ENCODE measurements around the gene ARHGEF26. TPM values are rescaled to one million over a fixed set of nuclear protein-coding genes. Genes with fewer than 3 reads are reported as not detected.

The ARHGEF26 gene
- total RNA-seq, 1 experiment from 2014 or later = 20.8 TPM

DNA sequence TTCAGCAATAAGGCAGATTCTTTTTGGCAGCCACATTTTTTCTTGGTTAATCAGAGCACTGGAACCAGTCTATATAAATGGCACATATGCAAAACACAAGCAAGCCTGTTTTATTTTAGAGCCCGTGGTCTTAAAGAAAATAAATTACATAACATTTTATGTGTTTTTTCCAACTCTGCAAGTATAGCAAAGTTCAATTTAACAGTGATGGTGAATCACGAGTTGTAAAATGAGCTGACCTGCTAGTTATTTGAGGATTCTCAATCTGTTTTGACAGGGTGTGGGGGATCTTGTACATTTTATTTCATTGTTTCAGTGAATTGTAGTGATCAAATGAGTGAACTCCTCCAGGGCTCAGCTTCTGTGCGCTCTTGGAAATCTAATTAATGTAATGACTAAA is 2.7 kb downstream of the ARHGEF26 start:
- no peaks in the 10 kb centered on the region for H3K27me3 Mint-ChIP-seq (ENCODE audit: insufficient read depth, unreplicated experiment)
- no peak overlapping the region for H3K27ac Mint-ChIP-seq (ENCODE audit: unreplicated experiment)
- no peaks in the 10 kb centered on the region for H3K9me3 ChIP-seq
- TF ChIP-seq, protein P1, sequence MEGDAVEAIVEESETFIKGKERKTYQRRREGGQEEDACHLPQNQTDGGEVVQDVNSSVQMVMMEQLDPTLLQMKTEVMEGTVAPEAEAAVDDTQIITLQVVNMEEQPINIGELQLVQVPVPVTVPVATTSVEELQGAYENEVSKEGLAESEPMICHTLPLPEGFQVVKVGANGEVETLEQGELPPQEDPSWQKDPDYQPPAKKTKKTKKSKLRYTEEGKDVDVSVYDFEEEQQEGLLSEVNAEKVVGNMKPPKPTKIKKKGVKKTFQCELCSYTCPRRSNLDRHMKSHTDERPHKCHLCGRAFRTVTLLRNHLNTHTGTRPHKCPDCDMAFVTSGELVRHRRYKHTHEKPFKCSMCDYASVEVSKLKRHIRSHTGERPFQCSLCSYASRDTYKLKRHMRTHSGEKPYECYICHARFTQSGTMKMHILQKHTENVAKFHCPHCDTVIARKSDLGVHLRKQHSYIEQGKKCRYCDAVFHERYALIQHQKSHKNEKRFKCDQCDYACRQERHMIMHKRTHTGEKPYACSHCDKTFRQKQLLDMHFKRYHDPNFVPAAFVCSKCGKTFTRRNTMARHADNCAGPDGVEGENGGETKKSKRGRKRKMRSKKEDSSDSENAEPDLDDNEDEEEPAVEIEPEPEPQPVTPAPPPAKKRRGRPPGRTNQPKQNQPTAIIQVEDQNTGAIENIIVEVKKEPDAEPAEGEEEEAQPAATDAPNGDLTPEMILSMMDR (IDR thresholded peaks at IDR 0.05; ENCODE audit: insufficient read depth in 1 of 2, low read depth in 1 of 2, low read length in 1 of 2, severe bottlenecking in 1 of 2, unreplicated experiment in 1 of 2) = no peak
- peaks cover 35% of the 10 kb centered on the region for H3K4me1 Mint-ChIP-seq (ENCODE audit: low read depth, unreplicated experiment)
- peaks cover 35% of the 10 kb centered on the region for H3K4me1 ChIP-seq
- no peaks in the 10 kb centered on the region for H3K27me3 ChIP-seq (replicated peaks; ENCODE audit: control insufficient read depth, insufficient read depth, low read length)
- intact Hi-C loops (cut with micrococcal nuclease; ENCODE audit: unreplicated experiment) = no loop called here
- ChIA-PET CTCF (no interaction called here), POLR2A (no interaction called here)
- H3K9me3 Mint-ChIP-seq (ENCODE audit: unreplicated experiment) = no peaks in the 10 kb centered on the region
- H3K4me3 Mint-ChIP-seq (ENCODE audit: unreplicated experiment) = peak overlapping the region; percentile 74
- no peak for DNase-seq
- H3K36me3 ChIP-seq (ENCODE audit: control insufficient read depth, insufficient read depth, low read length) = peaks cover 4% of the 10 kb centered on the region
- BruUV-seq (replicated peaks) = no TSS peak
- peaks cover 11% of the 10 kb centered on the region for H3K36me3 Mint-ChIP-seq (ENCODE audit: insufficient read depth, unreplicated experiment)
- H3K4me3 ChIP-seq (ENCODE audit: low read depth, low read length) = peak overlapping the region; percentile 78

DNA sequence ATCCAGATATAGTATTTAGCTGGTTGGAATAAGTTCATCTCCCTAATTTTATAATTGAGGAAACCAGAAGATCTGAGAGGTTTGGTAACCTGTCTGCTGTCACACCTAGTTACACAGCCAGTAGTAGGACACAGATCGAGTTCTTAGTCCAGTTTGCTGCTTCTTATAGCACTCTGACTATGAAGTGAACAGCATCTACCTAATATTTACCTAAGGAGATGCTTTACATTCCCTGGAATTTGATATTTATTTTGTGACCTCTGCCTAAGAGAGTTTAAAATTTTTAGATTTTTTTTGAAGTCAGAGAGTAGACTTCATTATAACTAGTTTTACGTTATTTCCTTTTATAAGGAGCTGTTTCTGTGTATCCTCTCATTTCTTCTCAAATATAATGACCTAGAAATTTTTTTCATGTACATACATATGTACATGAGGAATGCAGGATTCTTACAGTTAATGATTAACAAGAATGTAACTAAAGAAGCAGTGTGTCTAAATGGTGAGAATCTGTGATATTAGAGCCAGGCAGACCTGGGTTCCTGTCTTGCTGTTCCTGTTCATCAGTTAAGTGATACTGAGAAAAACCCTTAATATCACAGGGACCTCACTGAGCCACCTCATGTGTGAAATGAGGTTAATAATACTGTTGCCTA is 4.3 kb downstream of the ARHGEF26 start:
- CTCF ChIA-PET = interaction anchor here (1.3 kb wide), 1 partner anchor 12 kb away, joined by 6 read pairs; no protein-coding TSS in a partner anchor
- Mint-ChIP-seq H3K9me3 (ENCODE audit: unreplicated experiment) (no peaks in the 10 kb centered on the region), H3K4me3 (ENCODE audit: unreplicated experiment) (peak overlapping the region; percentile 74), H3K4me1 (ENCODE audit: low read depth, unreplicated experiment) (peaks cover 29% of the 10 kb centered on the region), H3K27me3 (ENCODE audit: insufficient read depth, unreplicated experiment) (no peaks in the 10 kb centered on the region), H3K27ac (ENCODE audit: unreplicated experiment) (peak overlapping the region; percentile 63), H3K36me3 (ENCODE audit: insufficient read depth, unreplicated experiment) (peaks cover 25% of the 10 kb centered on the region)
- Histone ChIP-seq H3K36me3 (ENCODE audit: control insufficient read depth, insufficient read depth, low read length) (peaks cover 4% of the 10 kb centered on the region), H3K9me3 (no peaks in the 10 kb centered on the region), H3K27me3 (replicated peaks; ENCODE audit: control insufficient read depth, insufficient read depth, low read length) (no peaks in the 10 kb centered on the region), H3K4me3 (ENCODE audit: low read depth, low read length) (no peak overlapping the region), H3K4me1 (peaks cover 35% of the 10 kb centered on the region)
- intact Hi-C loops (cut with micrococcal nuclease; ENCODE audit: unreplicated experiment) = loop anchor here (1.0 kb wide), 2 partner anchors 8 to 15 kb away; no protein-coding TSS in a partner anchor
- POLR2A ChIA-PET = no interaction called here
- TF ChIP-seq, protein P1 (IDR thresholded peaks at IDR 0.05; ENCODE audit: insufficient read depth in 1 of 2, low read depth in 1 of 2, low read length in 1 of 2, severe bottlenecking in 1 of 2, unreplicated experiment in 1 of 2) = no peak
- BruUV-seq (replicated peaks) = no TSS peak
- peak in 1 of 2 experiments; percentile 31 for DNase-seq

DNA sequence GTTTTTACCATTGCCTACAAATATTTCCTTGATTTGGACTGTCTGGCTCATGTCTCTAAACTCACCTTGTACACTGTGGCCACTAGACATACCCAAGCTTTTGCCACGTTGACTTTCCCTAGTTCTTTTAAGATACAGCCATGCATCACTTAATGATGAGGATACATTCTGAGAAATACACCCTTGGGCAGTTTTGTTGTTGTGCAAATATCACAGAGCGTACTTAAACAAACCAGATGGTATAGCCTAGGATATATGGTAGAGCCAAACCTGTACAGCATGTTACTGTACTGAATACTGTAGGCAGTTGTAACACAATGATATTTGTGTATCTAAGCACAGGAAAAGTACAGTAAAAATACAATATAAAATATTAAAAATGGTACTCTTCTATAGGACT is 5.5 kb downstream of the ARHGEF26 start:
- BruUV-seq (replicated peaks) = no TSS peak
- POLR2A ChIA-PET = no interaction called here
- H3K36me3 Mint-ChIP-seq (ENCODE audit: insufficient read depth, unreplicated experiment) = peaks cover 36% of the 10 kb centered on the region
- Histone ChIP-seq H3K36me3 (ENCODE audit: control insufficient read depth, insufficient read depth, low read length) (peaks cover 4% of the 10 kb centered on the region), H3K4me1 (peaks cover 35% of the 10 kb centered on the region), H3K4me3 (ENCODE audit: low read depth, low read length) (no peak overlapping the region), H3K27me3 (replicated peaks; ENCODE audit: control insufficient read depth, insufficient read depth, low read length) (no peaks in the 10 kb centered on the region), H3K9me3 (no peaks in the 10 kb centered on the region)
- TF ChIP-seq, protein P1 (IDR thresholded peaks at IDR 0.05; ENCODE audit: insufficient read depth in 1 of 2, low read depth in 1 of 2, low read length in 1 of 2, severe bottlenecking in 1 of 2, unreplicated experiment in 1 of 2) = no peak
- CTCF ChIA-PET = no interaction called here
- no peaks in the 10 kb centered on the region for H3K27me3 Mint-ChIP-seq (ENCODE audit: insufficient read depth, unreplicated experiment)
- peak overlapping the region; percentile 63 for H3K27ac Mint-ChIP-seq (ENCODE audit: unreplicated experiment)
- intact Hi-C loops (cut with micrococcal nuclease; ENCODE audit: unreplicated experiment) = no loop called here
- H3K9me3 Mint-ChIP-seq (ENCODE audit: unreplicated experiment) = no peaks in the 10 kb centered on the region
- H3K4me3 Mint-ChIP-seq (ENCODE audit: unreplicated experiment) = peak overlapping the region; percentile 74
- H3K4me1 Mint-ChIP-seq (ENCODE audit: low read depth, unreplicated experiment) = peaks cover 27% of the 10 kb centered on the region
- DNase-seq = no peak
